ENCODE results near the gene ACVR1B. TPM values are rescaled to one million over a fixed set of nuclear protein-coding genes. Genes with fewer than 3 reads are reported as not detected.
A peak's percentile ranks its signal among the peaks of the same experiment; 100 is the strongest.

ACVR1B gene
- total RNA-seq, 6 experiments from 2014 or later, result 14.1 to 28.0 (median 25.0) TPM

- intact Hi-C loops (cut with DNase I), result no loop called here
- no peaks in the 10 kb centered on the region for H3K9me3 ChIP-seq
- H3K36me3 ChIP-seq, result no peaks in the 10 kb centered on the region
- ATAC-seq, result peak in 1 of 4 donors; percentile 3
- H3K4me3 ChIP-seq, result peak overlapping the region in 1 of 3 donors; percentile 48
- no peak for DNase-seq
- peaks cover 0 to 58% (median 20%) of the 10 kb centered on the region in 4 donors for H3K4me1 ChIP-seq
- TF ChIP-seq POLR2A (IDR thresholded peaks at IDR 0.05) (no peak), CTCF (IDR thresholded peaks at IDR 0.05) (no peak)
- peak overlapping the region in 1 of 3 donors; percentile 57 for H3K27ac ChIP-seq
- WGBS (ENCODE audit: insufficient coverage, low coverage, low lambda C conversion rate, missing lambda C conversion rate), result 40% methylated on average over 1 of the region's 1 CpG
- no peaks in the 10 kb centered on the region for H3K27me3 ChIP-seq
Measured at GRCh38 chr12:51960488-51960887, 9.0 kb downstream of the ACVR1B start.

- no peaks in the 10 kb centered on the region for H3K27me3 ChIP-seq
- H3K9me3 ChIP-seq, result no peaks in the 10 kb centered on the region
- WGBS (ENCODE audit: insufficient coverage, low coverage, low lambda C conversion rate, missing lambda C conversion rate), result 43% methylated on average over 6 of the region's 6 CpGs
- DNase-seq (peak in 1 of 3 donors; percentile 53), ATAC-seq (peak; percentile 29 to 58 (median 40))
- peaks cover 0 to 54% (median 20%) of the 10 kb centered on the region in 4 donors for H3K4me1 ChIP-seq
- peak overlapping the region in 1 of 3 donors; percentile 57 for H3K27ac ChIP-seq
- H3K36me3 ChIP-seq, result no peaks in the 10 kb centered on the region
- peak overlapping the region in 1 of 3 donors; percentile 3 for H3K4me3 ChIP-seq
- TF ChIP-seq POLR2A (IDR thresholded peaks at IDR 0.05) (no peak), CTCF (IDR thresholded peaks at IDR 0.05) (no peak)
- intact Hi-C loops (cut with DNase I), result no loop called here
Measured at GRCh38 chr12:51960890-51961289, 9.4 kb downstream of the ACVR1B start.

GRCh38 chr12:51961834-51962233, 10.3 kb downstream of the ACVR1B start:
- WGBS (ENCODE audit: insufficient coverage, low coverage, low lambda C conversion rate, missing lambda C conversion rate), result 20% methylated on average over 1 of the region's 1 CpG
- no peak overlapping the region for H3K27ac ChIP-seq

GRCh38 chr12:51962737-51963136, 11.2 kb downstream of the ACVR1B start:
- intact Hi-C loops (cut with DNase I), result no loop called here
- 60% methylated on average over 3 of the region's 3 CpGs for WGBS (ENCODE audit: insufficient coverage, low coverage, low lambda C conversion rate, missing lambda C conversion rate)
- Histone ChIP-seq H3K4me1 (peaks cover 0 to 52% (median 21%) of the 10 kb centered on the region in 4 donors), H3K36me3 (no peaks in the 10 kb centered on the region), H3K27me3 (no peaks in the 10 kb centered on the region), H3K27ac (no peak overlapping the region), H3K4me3 (no peak overlapping the region), H3K9me3 (no peaks in the 10 kb centered on the region)
- no peak for TF ChIP-seq POLR2A (IDR thresholded peaks at IDR 0.05)
- TF ChIP-seq CTCF (IDR thresholded peaks at IDR 0.05), result no peak
- DNase-seq, result peak in 1 of 3 donors; percentile 2
- no peak for ATAC-seq

More at GRCh38 chr12:51961834-51962233, 10.3 kb downstream of the ACVR1B start:
- Histone ChIP-seq H3K27me3 (no peaks in the 10 kb centered on the region), H3K36me3 (no peaks in the 10 kb centered on the region), H3K4me3 (no peak overlapping the region), H3K9me3 (no peaks in the 10 kb centered on the region), H3K4me1 (peaks cover 0 to 51% (median 20%) of the 10 kb centered on the region in 4 donors)
- peak in 1 of 3 donors; percentile 7 for DNase-seq
- no peak for ATAC-seq
- TF ChIP-seq CTCF (IDR thresholded peaks at IDR 0.05), result no peak
- TF ChIP-seq POLR2A (IDR thresholded peaks at IDR 0.05), result no peak
- intact Hi-C loops (cut with DNase I), result no loop called here
